Measurements from ENCODE around the gene LSM14B.

GRCh38 chr20:62111148-62111547, 11.1 kb upstream of the LSM14B start:
- TF ChIP-seq CREM (CRISPR knock-in tag; IDR thresholded peaks at IDR 0.05) (no peak), ATF3 (CRISPR knock-in tag; conservative IDR thresholded peaks at IDR 0.05) (no peak), CBFB (CRISPR knock-in tag; IDR thresholded peaks at IDR 0.05; ENCODE audit: low read depth) (no peak), CTCF (IDR thresholded peaks at IDR 0.05) (no peak), ZBTB43 (CRISPR knock-in tag; IDR thresholded peaks at IDR 0.05) (no peak), NR1H2 (CRISPR knock-in tag; IDR thresholded peaks at IDR 0.05) (no peak), ZNF416 (CRISPR knock-in tag; IDR thresholded peaks at IDR 0.05) (no peak), ZNF121 (CRISPR knock-in tag; IDR thresholded peaks at IDR 0.05) (no peak), SMAD3 (CRISPR knock-in tag; IDR thresholded peaks at IDR 0.05; ENCODE audit: borderline replicate concordance) (no peak), MAX (CRISPR knock-in tag; IDR thresholded peaks at IDR 0.05) (no peak), CREB1 (CRISPR knock-in tag; IDR thresholded peaks at IDR 0.05) (no peak), USF2 (CRISPR knock-in tag; IDR thresholded peaks at IDR 0.05) (no peak)
